OCI-LY7 (cell line): ENCODE measurements around the gene FAM120A. TPM values are rescaled to one million over a fixed set of nuclear protein-coding genes. Genes with fewer than 3 reads are reported as not detected.

ENCODE experiments used
- BruUV-seq: library from RNA; stranded (reverse); fragments of 400-500 nt; replicated peaks from 2 replicates; lab custom pipeline; 2021; lab: Mats Ljungman, UMichigan
- CTCF ChIA-PET: fragments of 300-600 bp; sonication (Branson Sonifier 250); formaldehyde crosslinking; loops from one replicate; lab custom pipeline; 2022; ENCODE audit warnings: antibody characterized with exemption; ENCODE audit not compliant: unreplicated experiment; lab: Charles Lee
- POLR2A ChIA-PET: fragments of 300-600 bp; sonication (Branson Sonifier 250); formaldehyde crosslinking; loops from one replicate; lab custom pipeline; 2022; ENCODE audit warnings: antibody characterized with exemption; lab: Charles Lee
- DNase-seq: peaks from one replicate; pipeline ENCODE4 v3.0.0-alpha.2; 2015; ENCODE audit warnings: low spot score
- H2AFZ ChIP-seq: fragments of 200-600 bp; sonication (generic), shearing (Covaris generic); 2 replicates; pipeline ENCODE4 v1.6.1; 2014; ENCODE audit warnings: mild to moderate bottlenecking, antibody characterized with exemption, low read length, moderate library complexity
- H3K27ac ChIP-seq: fragments of 200-600 bp; sonication (generic); 2 replicates; pipeline ENCODE4 v1.5.1; 2014; ENCODE audit warnings: mixed run types, low read depth, mild to moderate bottlenecking, moderate library complexity, low read length, inconsistent platforms; ENCODE audit not compliant: poor library complexity, severe bottlenecking
- H3K36me3 ChIP-seq: fragments of 200-600 bp; sonication (generic); 2 replicates; pipeline ENCODE4 v1.6.1; 2014; ENCODE audit warnings: mild to moderate bottlenecking, antibody characterized with exemption, low read length, moderate library complexity, mixed read lengths; ENCODE audit not compliant: insufficient read depth
- H3K4me1 ChIP-seq: fragments of 200-600 bp; sonication (generic); 2 replicates; pipeline ENCODE4 v1.5.1; 2014; ENCODE audit warnings: mild to moderate bottlenecking, low read length; ENCODE audit not compliant: insufficient read depth, poor library complexity, severe bottlenecking
- H3K4me2 ChIP-seq: fragments of 200-600 bp; sonication (generic); 2 replicates; pipeline ENCODE4 v1.6.1; 2014; ENCODE audit warnings: mild to moderate bottlenecking, low read length
- H3K4me3 ChIP-seq: fragments of 200-600 bp; sonication (generic); 2 replicates; pipeline ENCODE4 v1.5.1; 2014; ENCODE audit warnings: mild to moderate bottlenecking, low read depth, low read length; ENCODE audit not compliant: poor library complexity, severe bottlenecking
- H3K79me2 ChIP-seq: fragments of 200-600 bp; sonication (generic); 2 replicates; pipeline ENCODE4 v1.6.1; 2016; ENCODE audit warnings: low read depth, mild to moderate bottlenecking, low read length, moderate library complexity, mixed read lengths; ENCODE audit not compliant: insufficient read depth
- H3K9me2 ChIP-seq: fragments of 200-600 bp; sonication (generic); 2 replicates; pipeline ENCODE4 v1.6.1; 2016; ENCODE audit warnings: mild to moderate bottlenecking, low read length, mixed read lengths; ENCODE audit not compliant: insufficient read depth
- H3K9me3 ChIP-seq: fragments of 200-600 bp; sonication (generic); 2 replicates; pipeline ENCODE4 v1.6.1; 2014; ENCODE audit warnings: mild to moderate bottlenecking, mixed run types, low read length, mixed read lengths
- H4K20me1 ChIP-seq: fragments of 200-600 bp; sonication (generic); 2 replicates; pipeline ENCODE4 v1.6.1; 2014; ENCODE audit warnings: mild to moderate bottlenecking, antibody characterized with exemption, low read length, moderate library complexity, mixed read lengths; ENCODE audit not compliant: insufficient read depth
- CTCF ChIP-seq: fragments of 200-600 bp; sonication (generic); conservative IDR thresholded peaks from 2 replicates; pipeline ENCODE4 v1.5.1; 2014; ENCODE audit warnings: mild to moderate bottlenecking, antibody characterized with exemption, low read length, moderate library complexity, mixed read lengths
- EZH2phosphoT487 ChIP-seq: fragments of 200-600 bp; sonication (generic); IDR thresholded peaks from 2 replicates; pipeline ENCODE4 v1.6.1; 2018; ENCODE audit warnings: low read depth, borderline replicate concordance, mild to moderate bottlenecking, mixed run types, antibody characterized with exemption, low read length, moderate library complexity, mixed read lengths
- intact Hi-C: fragments of 100-400 bp; cut with micrococcal nuclease; formaldehyde crosslinking; loops from one replicate; pipeline ENCODE4 v1.10.0; 2022; ENCODE audit not compliant: unreplicated experiment
- total RNA-seq, 2 experiments: library from RNA; depleted of rRNA in 1 of 2; stranded (reverse); fragments of >200 nt in 1 of 2; shearing (Covaris generic) in 1 of 2; gene quantifications; 2 replicates each; pipeline ENCODE4 v1.2.3, GENCODE V29; 2014 to 2022

The FAM120A gene
- total RNA-seq, 2 experiments from 2014 or later: 81.9 to 104 TPM

DNA sequence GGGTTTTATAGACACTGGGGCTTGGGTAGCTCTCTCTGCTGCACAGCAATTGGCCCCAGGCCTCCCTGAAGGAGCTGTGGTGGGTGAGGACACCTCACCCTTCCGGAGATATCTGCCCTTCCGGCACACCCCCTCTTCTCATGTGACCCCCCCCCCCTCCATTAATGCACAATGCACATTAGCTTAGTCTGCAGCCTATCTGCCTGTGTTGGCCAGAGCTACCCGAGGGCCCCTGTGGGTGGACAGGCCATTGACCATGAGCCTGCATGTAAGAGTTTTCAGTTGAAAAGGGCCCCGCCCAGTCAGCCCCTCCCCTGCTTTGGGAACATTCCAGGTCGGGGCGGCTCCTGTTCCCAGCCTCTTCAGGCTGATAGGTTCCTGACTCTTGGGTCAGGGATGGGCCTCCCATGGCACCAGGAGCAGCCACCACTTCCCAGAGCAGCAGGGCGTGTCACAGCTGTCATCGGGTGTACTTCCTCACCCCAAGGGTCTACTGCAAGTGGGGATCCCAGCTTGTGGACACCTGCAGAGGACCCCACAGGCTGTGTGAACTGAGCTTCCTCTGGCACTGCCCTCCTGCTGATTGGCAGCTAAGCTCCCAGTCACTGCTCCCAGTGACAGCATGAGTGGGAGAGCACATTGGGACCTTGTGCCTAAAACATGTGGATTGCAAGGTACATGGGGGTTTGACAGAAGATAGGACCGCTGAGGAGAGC lies 142.7 kb downstream of the FAM120A start:
- CTCF ChIA-PET: no interaction called here
- H4K20me1 ChIP-seq: no peaks in the 10 kb centered on the region; the same call in 1 of the 2 replicates
- TF ChIP-seq EZH2phosphoT487 (no peak), CTCF (no peak)
- no peaks in the 10 kb centered on the region for H3K9me3 ChIP-seq
- H3K4me3 ChIP-seq: no peak overlapping the region
- POLR2A ChIA-PET: no interaction called here
- DNase-seq: no peak
- H3K27ac ChIP-seq: no peak overlapping the region
- H2AFZ ChIP-seq: no peak overlapping the region
- BruUV-seq: no TSS peak
- no peaks in the 10 kb centered on the region for H3K4me1 ChIP-seq
- no peaks in the 10 kb centered on the region for H3K9me2 ChIP-seq
- intact Hi-C loops: no loop called here
- H3K4me2 ChIP-seq: no peak overlapping the region
- no peaks in the 10 kb centered on the region for H3K36me3 ChIP-seq
- H3K79me2 ChIP-seq: no peaks in the 10 kb centered on the region

DNA sequence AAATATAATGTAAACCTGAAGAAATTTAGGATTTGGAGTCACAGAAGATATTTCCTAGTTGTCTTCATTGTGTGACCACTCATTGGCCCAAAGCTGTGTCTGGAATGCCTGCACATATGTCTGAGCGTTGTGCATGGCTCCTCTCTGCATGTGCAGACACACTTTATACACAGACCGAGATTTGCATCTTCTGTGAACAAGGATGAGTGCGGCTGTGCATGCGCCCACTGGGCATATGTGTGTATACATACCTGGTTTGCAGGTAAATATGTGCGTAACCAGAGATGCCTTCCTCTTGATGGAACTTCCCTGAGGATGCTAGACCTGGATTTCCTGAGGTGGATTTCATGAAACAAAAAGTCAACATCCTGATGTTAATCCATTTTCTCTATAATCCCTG lies 144.0 kb downstream of the FAM120A start:
- intact Hi-C loops: no loop called here
- DNase-seq: no peak
- no peaks in the 10 kb centered on the region for H3K9me2 ChIP-seq
- H3K4me3 ChIP-seq: no peak overlapping the region
- TF ChIP-seq CTCF: no peak
- TF ChIP-seq EZH2phosphoT487: no peak
- H2AFZ ChIP-seq: no peak overlapping the region
- H3K79me2 ChIP-seq: no peaks in the 10 kb centered on the region
- ChIA-PET POLR2A (no interaction called here), CTCF (no interaction called here)
- no peaks in the 10 kb centered on the region; the same call in 1 of the 2 replicates for H4K20me1 ChIP-seq
- H3K9me3 ChIP-seq: no peaks in the 10 kb centered on the region
- H3K4me2 ChIP-seq: no peak overlapping the region
- no TSS peak for BruUV-seq
- no peaks in the 10 kb centered on the region for H3K36me3 ChIP-seq
- H3K27ac ChIP-seq: no peak overlapping the region
- H3K4me1 ChIP-seq: peaks cover 4% of the 10 kb centered on the region

- no peak overlapping the region for H3K4me2 ChIP-seq
- ChIA-PET CTCF (no interaction called here), POLR2A (no interaction called here)
- no peaks in the 10 kb centered on the region for H3K9me3 ChIP-seq
- H4K20me1 ChIP-seq: no peaks in the 10 kb centered on the region; the same call in 1 of the 2 replicates
- TF ChIP-seq CTCF (no peak), EZH2phosphoT487 (no peak)
- no peak overlapping the region for H3K27ac ChIP-seq
- no peak for DNase-seq
- no peaks in the 10 kb centered on the region for H3K9me2 ChIP-seq
- no peak overlapping the region for H2AFZ ChIP-seq
- no peak overlapping the region for H3K4me3 ChIP-seq
- no TSS peak for BruUV-seq
- intact Hi-C loops: no loop called here
- peaks cover 8% of the 10 kb centered on the region for H3K4me1 ChIP-seq
- no peaks in the 10 kb centered on the region for H3K79me2 ChIP-seq
- no peaks in the 10 kb centered on the region for H3K36me3 ChIP-seq
Measured at GRCh38 chr9:93595861-93596365, 144.4 kb downstream of the FAM120A start.
